ENCODE results near the gene SLC51B. TPM values are rescaled to one million over a fixed set of nuclear protein-coding genes. Genes with fewer than 3 reads are reported as not detected.
"Not testable (repeated sequence)": the region's sequence is repeated elsewhere in the genome, so short reads cannot be mapped to it uniquely, and the experiment has no call there.

SLC51B gene
- total RNA-seq, 4 donors from 2014 or later, result not detected

- H3K4me1 ChIP-seq, result peaks cover 29 to 32% of the 10 kb centered on the region in 2 donors
- intact Hi-C loops (cut with DNase I; ENCODE audit: low total_unique reads), result no loop called here
- TF ChIP-seq CTCF (IDR thresholded peaks at IDR 0.05 in 4 of 5, conservative IDR thresholded peaks at IDR 0.05 in 1 of 5), result no peak
- TF ChIP-seq POLR2A (IDR thresholded peaks at IDR 0.05), result no peak
- no peaks in the 10 kb centered on the region for H3K36me3 ChIP-seq
- no peak overlapping the region for H3K4me3 ChIP-seq
- no peaks in the 10 kb centered on the region for H3K27me3 ChIP-seq
- H3K9me3 ChIP-seq, result no peaks in the 10 kb centered on the region
- DNase-seq (no peak), ATAC-seq (no peak)
- in situ Hi-C loops (cut with MboI; ENCODE audit: low sequenced_read_pairs in 4 of 4), result loop anchor here in 1 of 4 donors (10.0 kb wide), 1 partner anchor 57 kb away; no protein-coding TSS in a partner anchor
- H3K27ac ChIP-seq, result no peak overlapping the region
Measured at GRCh38 chr15:65091946-65092770, 47.0 kb downstream of the SLC51B start.

- Histone ChIP-seq H3K9me3 (no peaks in the 10 kb centered on the region), H3K4me1 (peaks cover 19 to 22% of the 10 kb centered on the region in 2 donors), H3K4me3 (no peak overlapping the region), H3K36me3 (peaks cover 0 to 9% of the 10 kb centered on the region in 2 donors), H3K27ac (no peak overlapping the region), H3K27me3 (no peaks in the 10 kb centered on the region)
- no peak for DNase-seq
- intact Hi-C loops (cut with DNase I; ENCODE audit: low total_unique reads), result no loop called here
- in situ Hi-C loops (cut with MboI; ENCODE audit: low sequenced_read_pairs in 4 of 4), result loop anchor here in 1 of 4 donors (10.0 kb wide), 1 partner anchor 58 kb away; no protein-coding TSS in a partner anchor
- TF ChIP-seq POLR2A (IDR thresholded peaks at IDR 0.05), result no peak
- no peak for TF ChIP-seq CTCF (IDR thresholded peaks at IDR 0.05 in 4 of 5, conservative IDR thresholded peaks at IDR 0.05 in 1 of 5)
- no peak for ATAC-seq
Measured at GRCh38 chr15:65092911-65093792, 48.0 kb downstream of the SLC51B start.

- Histone ChIP-seq H3K4me1 (peaks cover 13 to 17% of the 10 kb centered on the region in 2 donors), H3K36me3 (peaks cover 0 to 16% of the 10 kb centered on the region in 2 donors)
- intact Hi-C loops (cut with DNase I; ENCODE audit: low total_unique reads); ATAC-seq; H3K27me3 ChIP-seq; H3K4me3 ChIP-seq; DNase-seq; H3K9me3 ChIP-seq; H3K27ac ChIP-seq: not testable (repeated sequence)
- in situ Hi-C loops (cut with MboI; ENCODE audit: low sequenced_read_pairs in 4 of 4), result loop anchor here in 1 of 4 donors (10.0 kb wide), 1 partner anchor 59 kb away; no protein-coding TSS in a partner anchor
Measured at GRCh38 chr15:65093793-65094170, 48.6 kb downstream of the SLC51B start.

GRCh38 chr15:65094294-65094995, 49.3 kb downstream of the SLC51B start:
- Histone ChIP-seq H3K9me3 (no peaks in the 10 kb centered on the region), H3K4me3 (no peak overlapping the region), H3K27me3 (no peaks in the 10 kb centered on the region), H3K36me3 (peaks cover 0 to 22% of the 10 kb centered on the region in 2 donors), H3K4me1 (peaks cover 6 to 11% of the 10 kb centered on the region in 2 donors), H3K27ac (no peak overlapping the region)
- intact Hi-C loops (cut with DNase I; ENCODE audit: low total_unique reads), result no loop called here
- in situ Hi-C loops (cut with MboI; ENCODE audit: low sequenced_read_pairs in 4 of 4), result loop anchor here in 1 of 4 donors (10.0 kb wide), 1 partner anchor 60 kb away; no protein-coding TSS in a partner anchor
- ATAC-seq (no peak), DNase-seq (no peak)
- TF ChIP-seq CTCF (IDR thresholded peaks at IDR 0.05 in 4 of 5, conservative IDR thresholded peaks at IDR 0.05 in 1 of 5) (no peak), POLR2A (IDR thresholded peaks at IDR 0.05) (no peak)
